ENCODE measurements around the gene RPL36AL. TPM values are rescaled to one million over a fixed set of nuclear protein-coding genes. Genes with fewer than 3 reads are reported as not detected.

Gene RPL36AL
- total RNA-seq, 1 donor from 2014 or later, result 194 TPM

GRCh38 chr14:49617852-49618519, 2.4 kb downstream of the RPL36AL start:
- peak overlapping the region; percentile 15 for H3K4me3 ChIP-seq (ENCODE audit: insufficient read depth, low read depth, low read length)
- Mint-ChIP-seq H3K27ac (ENCODE audit: unreplicated experiment) (peak overlapping the region; percentile 82), H3K36me3 (ENCODE audit: low read depth, unreplicated experiment) (peaks cover 9% of the 10 kb centered on the region), H3K9me3 (ENCODE audit: unreplicated experiment) (no peaks in the 10 kb centered on the region), H3K4me1 (ENCODE audit: low read depth, unreplicated experiment) (peaks cover 25% of the 10 kb centered on the region), H3K4me3 (ENCODE audit: unreplicated experiment) (peak overlapping the region; percentile 98), H3K27me3 (ENCODE audit: low read depth, unreplicated experiment) (no peaks in the 10 kb centered on the region)
- DNase-seq (ENCODE audit: low read depth) (no peak), FAIRE-seq (no peak)
- peaks cover 13% of the 10 kb centered on the region for H3K36me3 ChIP-seq (ENCODE audit: insufficient read depth, low read length)
- TF ChIP-seq CTCF (IDR thresholded peaks at IDR 0.05; ENCODE audit: insufficient read depth, low read depth, low read length), result no peak
- no peak for TF ChIP-seq EZH2 (IDR thresholded peaks at IDR 0.05; ENCODE audit: insufficient read depth, low read length)
- peak overlapping the region; percentile 99 for H3K4me2 ChIP-seq (ENCODE audit: low read length)
- H3K79me2 ChIP-seq (ENCODE audit: insufficient read depth, low read length), result peaks cover 66% of the 10 kb centered on the region
- no peaks in the 10 kb centered on the region for H3K27me3 ChIP-seq (ENCODE audit: insufficient read depth, low read length)
- no peak overlapping the region for H3K9ac ChIP-seq (ENCODE audit: low read length)
- peaks cover 31% of the 10 kb centered on the region for H3K4me1 ChIP-seq (ENCODE audit: insufficient read depth, low read length)
- peaks cover 51% of the 10 kb centered on the region for H4K20me1 ChIP-seq (ENCODE audit: insufficient read depth, low read length)
- H2AFZ ChIP-seq (ENCODE audit: low read depth, low read length), result no peak overlapping the region
- no peaks in the 10 kb centered on the region for H3K9me3 ChIP-seq (ENCODE audit: insufficient read depth, low read depth, low read length)
- peak overlapping the region; percentile 3 for H3K27ac ChIP-seq (ENCODE audit: low read depth, low read length)

GRCh38 chr14:49615776-49616175, 4.7 kb downstream of the RPL36AL start:
- Histone ChIP-seq H3K4me1 (ENCODE audit: insufficient read depth, low read length) (peaks cover 23% of the 10 kb centered on the region), H4K20me1 (ENCODE audit: insufficient read depth, low read length) (peaks cover 31% of the 10 kb centered on the region), H3K36me3 (ENCODE audit: insufficient read depth, low read length) (peaks cover 13% of the 10 kb centered on the region), H3K27me3 (ENCODE audit: insufficient read depth, low read length) (no peaks in the 10 kb centered on the region), H3K4me3 (ENCODE audit: insufficient read depth, low read depth, low read length) (no peak overlapping the region), H3K4me2 (ENCODE audit: low read length) (no peak overlapping the region), H3K9ac (ENCODE audit: low read length) (no peak overlapping the region), H2AFZ (ENCODE audit: low read depth, low read length) (no peak overlapping the region), H3K9me3 (ENCODE audit: insufficient read depth, low read depth, low read length) (no peaks in the 10 kb centered on the region), H3K27ac (ENCODE audit: low read depth, low read length) (no peak overlapping the region), H3K79me2 (ENCODE audit: insufficient read depth, low read length) (peaks cover 49% of the 10 kb centered on the region)
- no peak for DNase-seq (ENCODE audit: low read depth)
- Mint-ChIP-seq H3K4me3 (ENCODE audit: unreplicated experiment) (no peak overlapping the region), H3K27me3 (ENCODE audit: low read depth, unreplicated experiment) (no peaks in the 10 kb centered on the region), H3K27ac (ENCODE audit: unreplicated experiment) (no peak overlapping the region), H3K9me3 (ENCODE audit: unreplicated experiment) (no peaks in the 10 kb centered on the region), H3K4me1 (ENCODE audit: low read depth, unreplicated experiment) (peaks cover 19% of the 10 kb centered on the region), H3K36me3 (ENCODE audit: low read depth, unreplicated experiment) (peaks cover 10% of the 10 kb centered on the region)
- TF ChIP-seq CTCF (IDR thresholded peaks at IDR 0.05; ENCODE audit: insufficient read depth, low read depth, low read length) (no peak), EZH2 (IDR thresholded peaks at IDR 0.05; ENCODE audit: insufficient read depth, low read length) (no peak)
- no peak for FAIRE-seq

GRCh38 chr14:49614196-49614595, 6.2 kb downstream of the RPL36AL start:
- DNase-seq (ENCODE audit: low read depth) (no peak), FAIRE-seq (no peak)
- no peaks in the 10 kb centered on the region for H3K27me3 Mint-ChIP-seq (ENCODE audit: low read depth, unreplicated experiment)
- no peak overlapping the region for H3K4me3 ChIP-seq (ENCODE audit: insufficient read depth, low read depth, low read length)
- H3K4me1 Mint-ChIP-seq (ENCODE audit: low read depth, unreplicated experiment), result peaks cover 19% of the 10 kb centered on the region
- H3K9me3 Mint-ChIP-seq (ENCODE audit: unreplicated experiment), result no peaks in the 10 kb centered on the region
- H3K4me2 ChIP-seq (ENCODE audit: low read length), result no peak overlapping the region
- peaks cover 35% of the 10 kb centered on the region for H3K79me2 ChIP-seq (ENCODE audit: insufficient read depth, low read length)
- H2AFZ ChIP-seq (ENCODE audit: low read depth, low read length), result no peak overlapping the region
- no peak overlapping the region for H3K9ac ChIP-seq (ENCODE audit: low read length)
- H3K4me1 ChIP-seq (ENCODE audit: insufficient read depth, low read length), result peaks cover 22% of the 10 kb centered on the region
- no peaks in the 10 kb centered on the region for H3K9me3 ChIP-seq (ENCODE audit: insufficient read depth, low read depth, low read length)
- no peak overlapping the region for H3K27ac Mint-ChIP-seq (ENCODE audit: unreplicated experiment)
- H4K20me1 ChIP-seq (ENCODE audit: insufficient read depth, low read length), result peaks cover 23% of the 10 kb centered on the region
- TF ChIP-seq EZH2 (IDR thresholded peaks at IDR 0.05; ENCODE audit: insufficient read depth, low read length) (no peak), CTCF (IDR thresholded peaks at IDR 0.05; ENCODE audit: insufficient read depth, low read depth, low read length) (no peak)
- H3K27me3 ChIP-seq (ENCODE audit: insufficient read depth, low read length), result no peaks in the 10 kb centered on the region
- peaks cover 13% of the 10 kb centered on the region for H3K36me3 ChIP-seq (ENCODE audit: insufficient read depth, low read length)
- H3K27ac ChIP-seq (ENCODE audit: low read depth, low read length), result no peak overlapping the region
- peaks cover 10% of the 10 kb centered on the region for H3K36me3 Mint-ChIP-seq (ENCODE audit: low read depth, unreplicated experiment)
- no peak overlapping the region for H3K4me3 Mint-ChIP-seq (ENCODE audit: unreplicated experiment)

All from astrocyte (in vitro differentiated cells and primary cell).